Panc1 (cell line): Measurements from ENCODE around the gene OR10G8. TPM values are rescaled to one million over a fixed set of nuclear protein-coding genes. Genes with fewer than 3 reads are reported as not detected.

Experiments
- ATAC-seq: fragments of 200-7000 bp; cut with Tn5 transposase; 2 replicates; pipeline ENCODE4 v1.9.1; 2020; ENCODE audit warnings: mild to moderate bottlenecking, moderate library complexity
- BruUV-seq: library from RNA; stranded (reverse); fragments of 400-500 nt; replicated peaks from 2 replicates; lab custom pipeline; 2021; lab: Mats Ljungman, UMichigan
- CTCF ChIA-PET: fragments of 300-600 bp; sonication (Branson Sonifier 250); formaldehyde crosslinking; loops from one replicate; lab custom pipeline; 2022; ENCODE audit warnings: antibody characterized with exemption; lab: Charles Lee
- POLR2A ChIA-PET: fragments of 300-600 bp; sonication (Branson Sonifier 250); formaldehyde crosslinking; loops from one replicate; lab custom pipeline; 2022; ENCODE audit warnings: antibody characterized with exemption; lab: Charles Lee
- DNase-seq: peaks from one replicate; pipeline ENCODE4 v3.0.0-alpha.2; 2010; ENCODE audit warnings: low read depth, low spot score
- H3K27ac ChIP-seq: 2 replicates; pipeline ENCODE4 v1.5.1; 2011; ENCODE audit warnings: mild to moderate bottlenecking, low read length, inconsistent platforms
- H3K27me3 ChIP-seq: fragments of 200-500 bp; sonication (Bioruptor generic); 2 replicates; pipeline ENCODE4 v1.6.0; 2014; ENCODE audit warnings: low read length, inconsistent platforms; ENCODE audit not compliant: control insufficient read depth, insufficient read depth
- H3K36me3 ChIP-seq: fragments of 200-500 bp; sonication (Bioruptor generic); 2 replicates; pipeline ENCODE4 v1.5.1; 2014; ENCODE audit warnings: inconsistent platforms, mild to moderate bottlenecking, low read length, moderate library complexity; ENCODE audit not compliant: control insufficient read depth, insufficient read depth
- H3K4me1 ChIP-seq: 2 replicates; pipeline ENCODE4 v1.5.1; 2011; ENCODE audit warnings: inconsistent platforms, mild to moderate bottlenecking, low read length, moderate library complexity; ENCODE audit not compliant: control insufficient read depth, insufficient read depth
- H3K4me3 ChIP-seq, 2 experiments: 2 replicates each; pipeline ENCODE4 v1.5.1; 2011 to 2012; ENCODE audit warnings: low read depth in 2 of 2, low read length in 2 of 2, mild to moderate bottlenecking in 2 of 2, inconsistent platforms in 1 of 2, moderate library complexity in 1 of 2
- H3K9me3 ChIP-seq: fragments of 200-500 bp; sonication (Bioruptor generic); 2 replicates; pipeline ENCODE4 v1.5.1; 2014; ENCODE audit warnings: low read depth, mild to moderate bottlenecking, inconsistent platforms, low read length, moderate library complexity; ENCODE audit not compliant: control insufficient read depth, insufficient read depth
- POLR2AphosphoS5 ChIP-seq: IDR thresholded peaks from 2 replicates; pipeline ENCODE4 v1.6.1; 2012; ENCODE audit warnings: mild to moderate bottlenecking, low read depth, low read length, moderate library complexity
- SIN3A ChIP-seq: IDR thresholded peaks from 2 replicates; pipeline ENCODE4 v1.6.1; 2012; ENCODE audit warnings: low read depth, mild to moderate bottlenecking, low read length, moderate library complexity, borderline replicate concordance; ENCODE audit not compliant: insufficient read depth
- TCF7L2 ChIP-seq: IDR thresholded peaks from 2 replicates; pipeline ENCODE4 v1.6.1; 2011; ENCODE audit warnings: mild to moderate bottlenecking, low read depth, low read length, inconsistent platforms
- in situ Hi-C: cut with HindIII; loops from 2 replicates; pipeline ENCODE4 v1.10.0; 2016; ENCODE audit warnings: low sequenced_read_pairs, low pct_unique_long_range_greater_than_20kb
- intact Hi-C: fragments of 100-400 bp; cut with micrococcal nuclease; formaldehyde crosslinking; loops from one replicate; pipeline ENCODE4 v1.10.0; 2022; ENCODE audit not compliant: unreplicated experiment
- total RNA-seq: library from RNA; stranded (reverse); gene quantifications from one replicate; pipeline ENCODE4 v1.2.1, GENCODE V29; 2021; ENCODE audit not compliant: unreplicated experiment
- TF ChIP-seq, protein P1 (sequence below), 2 experiments: IDR thresholded peaks; 2 replicates each; pipeline ENCODE4 v1.6.1; 2011 to 2012; ENCODE audit warnings: low read depth in 2 of 2, control low read depth in 1 of 2, low read length in 1 of 2, mild to moderate bottlenecking in 1 of 2, moderate library complexity in 1 of 2; ENCODE audit not compliant: insufficient read depth in 1 of 2
- TF ChIP-seq, protein P2 (sequence below): fragments of 450-650 bp; IDR thresholded peaks from 2 replicates; pipeline ENCODE4 v1.5.1; 2017; ENCODE audit warnings: mild to moderate bottlenecking

Gene OR10G8
- total RNA-seq, 1 experiment from 2014 or later = not detected

DNA sequence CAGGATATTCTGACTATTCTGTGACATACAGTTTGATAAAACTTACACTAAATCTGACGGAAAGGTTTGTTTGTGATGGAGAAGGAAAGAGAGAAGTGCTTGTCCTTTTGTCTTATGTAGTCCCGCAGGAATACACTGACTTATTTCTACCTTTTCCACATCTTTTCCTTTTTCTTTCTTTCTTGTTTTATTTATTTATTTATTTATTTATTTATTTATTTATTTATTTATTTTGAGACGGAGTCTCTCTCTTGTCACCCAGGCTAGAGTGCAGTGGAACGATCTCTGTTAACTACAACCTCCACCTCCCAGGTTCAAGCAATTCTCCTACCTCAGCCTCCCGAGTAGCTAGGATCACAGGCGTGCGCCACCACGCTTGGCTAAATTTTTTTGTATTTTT is 45.5 kb downstream of the OR10G8 start:
- Histone ChIP-seq H3K9me3 (no peaks in the 10 kb centered on the region), H3K27ac (no peak overlapping the region), H3K36me3 (no peaks in the 10 kb centered on the region), H3K27me3 (peaks cover 7% of the 10 kb centered on the region), H3K4me3 (no peak overlapping the region), H3K4me1 (no peaks in the 10 kb centered on the region)
- POLR2A ChIA-PET = no interaction called here
- TF ChIP-seq, protein P1, sequence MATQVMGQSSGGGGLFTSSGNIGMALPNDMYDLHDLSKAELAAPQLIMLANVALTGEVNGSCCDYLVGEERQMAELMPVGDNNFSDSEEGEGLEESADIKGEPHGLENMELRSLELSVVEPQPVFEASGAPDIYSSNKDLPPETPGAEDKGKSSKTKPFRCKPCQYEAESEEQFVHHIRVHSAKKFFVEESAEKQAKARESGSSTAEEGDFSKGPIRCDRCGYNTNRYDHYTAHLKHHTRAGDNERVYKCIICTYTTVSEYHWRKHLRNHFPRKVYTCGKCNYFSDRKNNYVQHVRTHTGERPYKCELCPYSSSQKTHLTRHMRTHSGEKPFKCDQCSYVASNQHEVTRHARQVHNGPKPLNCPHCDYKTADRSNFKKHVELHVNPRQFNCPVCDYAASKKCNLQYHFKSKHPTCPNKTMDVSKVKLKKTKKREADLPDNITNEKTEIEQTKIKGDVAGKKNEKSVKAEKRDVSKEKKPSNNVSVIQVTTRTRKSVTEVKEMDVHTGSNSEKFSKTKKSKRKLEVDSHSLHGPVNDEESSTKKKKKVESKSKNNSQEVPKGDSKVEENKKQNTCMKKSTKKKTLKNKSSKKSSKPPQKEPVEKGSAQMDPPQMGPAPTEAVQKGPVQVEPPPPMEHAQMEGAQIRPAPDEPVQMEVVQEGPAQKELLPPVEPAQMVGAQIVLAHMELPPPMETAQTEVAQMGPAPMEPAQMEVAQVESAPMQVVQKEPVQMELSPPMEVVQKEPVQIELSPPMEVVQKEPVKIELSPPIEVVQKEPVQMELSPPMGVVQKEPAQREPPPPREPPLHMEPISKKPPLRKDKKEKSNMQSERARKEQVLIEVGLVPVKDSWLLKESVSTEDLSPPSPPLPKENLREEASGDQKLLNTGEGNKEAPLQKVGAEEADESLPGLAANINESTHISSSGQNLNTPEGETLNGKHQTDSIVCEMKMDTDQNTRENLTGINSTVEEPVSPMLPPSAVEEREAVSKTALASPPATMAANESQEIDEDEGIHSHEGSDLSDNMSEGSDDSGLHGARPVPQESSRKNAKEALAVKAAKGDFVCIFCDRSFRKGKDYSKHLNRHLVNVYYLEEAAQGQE (IDR thresholded peaks at IDR 0.05; ENCODE audit: insufficient read depth in 1 of 2, low read depth in 2 of 2, low read length in 1 of 2) = no peak
- TF ChIP-seq POLR2AphosphoS5 (no peak), TCF7L2 (no peak), SIN3A (no peak)
- TF ChIP-seq, protein P2, sequence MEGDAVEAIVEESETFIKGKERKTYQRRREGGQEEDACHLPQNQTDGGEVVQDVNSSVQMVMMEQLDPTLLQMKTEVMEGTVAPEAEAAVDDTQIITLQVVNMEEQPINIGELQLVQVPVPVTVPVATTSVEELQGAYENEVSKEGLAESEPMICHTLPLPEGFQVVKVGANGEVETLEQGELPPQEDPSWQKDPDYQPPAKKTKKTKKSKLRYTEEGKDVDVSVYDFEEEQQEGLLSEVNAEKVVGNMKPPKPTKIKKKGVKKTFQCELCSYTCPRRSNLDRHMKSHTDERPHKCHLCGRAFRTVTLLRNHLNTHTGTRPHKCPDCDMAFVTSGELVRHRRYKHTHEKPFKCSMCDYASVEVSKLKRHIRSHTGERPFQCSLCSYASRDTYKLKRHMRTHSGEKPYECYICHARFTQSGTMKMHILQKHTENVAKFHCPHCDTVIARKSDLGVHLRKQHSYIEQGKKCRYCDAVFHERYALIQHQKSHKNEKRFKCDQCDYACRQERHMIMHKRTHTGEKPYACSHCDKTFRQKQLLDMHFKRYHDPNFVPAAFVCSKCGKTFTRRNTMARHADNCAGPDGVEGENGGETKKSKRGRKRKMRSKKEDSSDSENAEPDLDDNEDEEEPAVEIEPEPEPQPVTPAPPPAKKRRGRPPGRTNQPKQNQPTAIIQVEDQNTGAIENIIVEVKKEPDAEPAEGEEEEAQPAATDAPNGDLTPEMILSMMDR = no peak
- no peak for DNase-seq
- intact Hi-C loops = loop anchor here (5.0 to 10.0 kb wide), 2 partner anchors 253 to 515 kb away; partner anchors contain the start of gene OR8D2
- no TSS peak for BruUV-seq
- CTCF ChIA-PET = no interaction called here
- in situ Hi-C loops = no loop called here
- ATAC-seq = no peak

DNA sequence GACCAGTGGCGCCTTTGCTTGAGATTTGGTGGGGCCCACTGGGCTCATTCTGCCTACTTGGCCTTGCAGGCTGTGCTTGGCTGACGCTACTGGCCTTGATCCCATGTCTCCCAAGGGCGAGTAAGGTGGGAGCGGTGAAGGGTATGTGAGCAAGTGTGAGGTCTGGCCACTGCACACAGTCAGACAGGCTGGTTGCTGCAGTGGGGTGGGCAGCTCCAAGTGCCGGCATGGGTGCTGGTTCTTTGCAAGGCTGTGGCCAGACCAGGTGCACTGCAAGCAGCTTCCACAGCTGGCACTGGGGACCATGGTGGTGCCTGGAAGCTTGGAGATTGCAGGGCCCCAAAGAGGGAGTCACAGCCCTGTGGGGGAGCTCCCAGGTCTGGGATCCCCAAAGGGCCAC is 48.0 kb downstream of the OR10G8 start:
- no peak for TF ChIP-seq SIN3A
- TF ChIP-seq, protein P2 = no peak
- TF ChIP-seq POLR2AphosphoS5 = no peak
- TF ChIP-seq, protein P1 (IDR thresholded peaks at IDR 0.05; ENCODE audit: insufficient read depth in 1 of 2, low read depth in 2 of 2, low read length in 1 of 2) = no peak
- no peak for TF ChIP-seq TCF7L2
- no TSS peak for BruUV-seq
- Histone ChIP-seq H3K9me3 (no peaks in the 10 kb centered on the region), H3K36me3 (no peaks in the 10 kb centered on the region), H3K27me3 (peaks cover 7% of the 10 kb centered on the region), H3K27ac (no peak overlapping the region), H3K4me3 (no peak overlapping the region), H3K4me1 (no peaks in the 10 kb centered on the region)
- ATAC-seq = no peak
- POLR2A ChIA-PET = no interaction called here
- in situ Hi-C loops (no loop called here), intact Hi-C loops (loop anchor here (5.0 to 10.0 kb wide), 2 partner anchors 250 to 513 kb away; partner anchors contain the start of gene OR8D2)
- CTCF ChIA-PET = no interaction called here
- DNase-seq = no peak
